Testis (tissue), 2 donors: ENCODE results near the gene IFNA6.

Source experiments
- CTCF ChIP-seq, 3 experiments: fragments of 450-650 bp in 2 of 3; fragments of 200-600 bp in 1 of 3; sonication (generic) in 1 of 3; IDR thresholded peaks; one replicate each; pipeline ENCODE4 v1.5.1; 2016 to 2019; ENCODE audit warnings: antibody characterized with exemption in 3 of 3, mild to moderate bottlenecking in 2 of 3, moderate library complexity in 1 of 3
- POLR2A ChIP-seq: fragments of 450-650 bp; IDR thresholded peaks from one replicate; pipeline ENCODE4 v1.6.1; 2017; ENCODE audit warnings: antibody characterized with exemption, mild to moderate bottlenecking, moderate library complexity

- TF ChIP-seq CTCF (IDR thresholded peaks at IDR 0.05), result no peak
- TF ChIP-seq POLR2A, result no peak
Observed at GRCh38 chr9:21334701-21335632, 15.7 kb downstream of the IFNA6 start, which contains the start of gene KLHL9.
